ENCODE measurements around the gene SLC22A7.
A peak's percentile ranks its signal among the peaks of the same experiment; 100 is the strongest.

The SLC22A7 gene

DNA sequence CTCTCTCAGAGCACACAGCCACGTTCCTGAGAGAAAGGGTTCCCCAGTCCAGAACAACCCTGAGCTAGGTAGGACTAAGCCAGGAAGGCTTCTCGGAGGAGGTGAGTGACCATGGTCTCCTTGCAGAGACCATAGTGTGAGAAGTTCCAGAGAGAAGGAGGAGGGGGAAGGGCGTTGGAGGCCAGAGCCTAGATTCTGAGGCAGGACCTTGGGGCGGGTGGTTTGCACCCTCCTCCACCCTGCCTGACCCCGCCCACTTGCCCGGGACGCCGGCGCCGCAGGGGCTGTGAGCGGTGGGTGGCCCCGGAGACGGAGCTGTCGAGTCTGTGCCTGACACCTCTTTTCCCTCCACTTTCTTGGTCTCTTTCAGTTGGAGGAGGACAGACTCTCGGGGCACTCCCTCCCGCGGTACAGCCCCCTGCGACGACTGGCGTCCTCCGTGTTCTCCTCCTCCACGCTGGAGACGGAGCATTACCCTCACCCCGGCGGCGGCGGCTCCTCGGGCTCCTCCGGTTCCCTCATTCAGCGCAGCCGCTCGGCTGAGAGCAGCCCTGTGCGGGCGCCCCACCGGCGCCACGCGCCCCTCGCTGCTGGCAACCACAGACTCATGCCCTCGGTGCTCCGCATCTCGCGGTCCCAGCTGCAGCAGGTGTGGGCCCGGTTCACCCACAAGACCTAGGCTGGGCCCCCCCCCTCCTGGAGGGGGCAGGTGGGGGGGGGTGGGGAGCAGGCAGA is 28.6 kb upstream of the SLC22A7 start:
- DNase-seq (ENCODE audit: low spot score), result no peak
- peak; percentile 30 for ATAC-seq (ENCODE audit: low read depth)
- Histone ChIP-seq H3K36me3 (ENCODE audit: low read depth) (no peaks in the 10 kb centered on the region), H3K27me3 (ENCODE audit: insufficient read depth, poor library complexity, severe bottlenecking) (no peaks in the 10 kb centered on the region), H3K27ac (ENCODE audit: poor library complexity, severe bottlenecking) (no peak overlapping the region), H3K4me1 (ENCODE audit: insufficient read depth, poor library complexity, severe bottlenecking) (no peaks in the 10 kb centered on the region), H3K9me3 (ENCODE audit: severe bottlenecking) (no peaks in the 10 kb centered on the region), H3K4me3 (ENCODE audit: severe bottlenecking) (peak overlapping the region; percentile 13)
- TF ChIP-seq, protein P1, sequence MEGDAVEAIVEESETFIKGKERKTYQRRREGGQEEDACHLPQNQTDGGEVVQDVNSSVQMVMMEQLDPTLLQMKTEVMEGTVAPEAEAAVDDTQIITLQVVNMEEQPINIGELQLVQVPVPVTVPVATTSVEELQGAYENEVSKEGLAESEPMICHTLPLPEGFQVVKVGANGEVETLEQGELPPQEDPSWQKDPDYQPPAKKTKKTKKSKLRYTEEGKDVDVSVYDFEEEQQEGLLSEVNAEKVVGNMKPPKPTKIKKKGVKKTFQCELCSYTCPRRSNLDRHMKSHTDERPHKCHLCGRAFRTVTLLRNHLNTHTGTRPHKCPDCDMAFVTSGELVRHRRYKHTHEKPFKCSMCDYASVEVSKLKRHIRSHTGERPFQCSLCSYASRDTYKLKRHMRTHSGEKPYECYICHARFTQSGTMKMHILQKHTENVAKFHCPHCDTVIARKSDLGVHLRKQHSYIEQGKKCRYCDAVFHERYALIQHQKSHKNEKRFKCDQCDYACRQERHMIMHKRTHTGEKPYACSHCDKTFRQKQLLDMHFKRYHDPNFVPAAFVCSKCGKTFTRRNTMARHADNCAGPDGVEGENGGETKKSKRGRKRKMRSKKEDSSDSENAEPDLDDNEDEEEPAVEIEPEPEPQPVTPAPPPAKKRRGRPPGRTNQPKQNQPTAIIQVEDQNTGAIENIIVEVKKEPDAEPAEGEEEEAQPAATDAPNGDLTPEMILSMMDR (IDR thresholded peaks at IDR 0.05; ENCODE audit: poor library complexity, severe bottlenecking), result no peak

- no peaks in the 10 kb centered on the region for H3K9me3 ChIP-seq (ENCODE audit: severe bottlenecking)
- H3K27me3 ChIP-seq (ENCODE audit: insufficient read depth, poor library complexity, severe bottlenecking), result peaks cover 5% of the 10 kb centered on the region
- no peaks in the 10 kb centered on the region for H3K36me3 ChIP-seq (ENCODE audit: low read depth)
- H3K4me3 ChIP-seq (ENCODE audit: severe bottlenecking), result no peak overlapping the region
- TF ChIP-seq, protein P1 (IDR thresholded peaks at IDR 0.05; ENCODE audit: poor library complexity, severe bottlenecking), result no peak
- no peaks in the 10 kb centered on the region for H3K4me1 ChIP-seq (ENCODE audit: insufficient read depth, poor library complexity, severe bottlenecking)
- no peak overlapping the region for H3K27ac ChIP-seq (ENCODE audit: poor library complexity, severe bottlenecking)
- no peak for DNase-seq (ENCODE audit: low spot score)
- ATAC-seq (ENCODE audit: low read depth), result no peak
These were observed 26.8 kb upstream of the SLC22A7 start for GRCh38 chr6:43271103-43271815.

GRCh38 chr6:43271944-43272343 is 26.1 kb upstream of the SLC22A7 start:
- peaks cover 5% of the 10 kb centered on the region for H3K27me3 ChIP-seq (ENCODE audit: insufficient read depth, poor library complexity, severe bottlenecking)
- no peak overlapping the region for H3K4me3 ChIP-seq (ENCODE audit: severe bottlenecking)
- DNase-seq (ENCODE audit: low spot score) (peak; percentile 35), ATAC-seq (ENCODE audit: low read depth) (no peak)
- no peak overlapping the region for H3K27ac ChIP-seq (ENCODE audit: poor library complexity, severe bottlenecking)
- TF ChIP-seq, protein P1 (IDR thresholded peaks at IDR 0.05; ENCODE audit: poor library complexity, severe bottlenecking), result no peak
- H3K4me1 ChIP-seq (ENCODE audit: insufficient read depth, poor library complexity, severe bottlenecking), result no peaks in the 10 kb centered on the region
- no peaks in the 10 kb centered on the region for H3K36me3 ChIP-seq (ENCODE audit: low read depth)
- no peaks in the 10 kb centered on the region for H3K9me3 ChIP-seq (ENCODE audit: severe bottlenecking)

DNA sequence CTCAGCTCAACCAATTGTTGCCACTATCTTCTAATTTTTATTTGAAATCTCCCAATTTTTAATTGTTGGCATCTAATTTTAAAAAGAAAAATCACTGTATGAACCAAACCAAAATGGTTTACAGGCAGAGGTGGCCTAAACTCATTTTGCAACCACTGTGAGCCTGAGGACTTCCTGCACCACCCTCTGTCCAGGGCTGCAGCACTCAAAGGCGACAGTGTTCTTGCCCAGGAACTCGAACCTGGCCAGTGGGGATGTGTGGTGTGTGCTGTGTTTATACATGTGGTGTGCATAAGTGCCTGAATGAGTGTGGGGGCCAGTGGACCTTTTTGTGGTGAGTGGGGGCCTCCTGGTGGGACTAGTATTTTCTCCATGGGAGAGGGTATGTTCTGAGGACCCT is 24.4 kb upstream of the SLC22A7 start:
- TF ChIP-seq, protein P1 (IDR thresholded peaks at IDR 0.05; ENCODE audit: poor library complexity, severe bottlenecking), result no peak
- Histone ChIP-seq H3K27me3 (ENCODE audit: insufficient read depth, poor library complexity, severe bottlenecking) (peaks cover 5% of the 10 kb centered on the region), H3K4me1 (ENCODE audit: insufficient read depth, poor library complexity, severe bottlenecking) (no peaks in the 10 kb centered on the region), H3K27ac (ENCODE audit: poor library complexity, severe bottlenecking) (no peak overlapping the region), H3K9me3 (ENCODE audit: severe bottlenecking) (no peaks in the 10 kb centered on the region), H3K4me3 (ENCODE audit: severe bottlenecking) (no peak overlapping the region), H3K36me3 (ENCODE audit: low read depth) (no peaks in the 10 kb centered on the region)
- DNase-seq (ENCODE audit: low spot score), result no peak
- no peak for ATAC-seq (ENCODE audit: low read depth)

Data from RWPE2 (cell line).